PFSK-1 (cell line): ENCODE measurements around the gene ACOT7.

Experiments
- FOXP2 ChIP-seq: optimal IDR thresholded peaks from 2 replicates; pipeline ENCODE3; 2011; ENCODE audit warnings: borderline replicate concordance, control low read depth, inconsistent platforms; ENCODE audit not compliant: insufficient read depth; ENCODE audit errors: extremely low read length, extremely low read depth
- POLR2AphosphoS5 ChIP-seq: IDR thresholded peaks from 2 replicates; pipeline ENCODE4 v1.6.1; 2012; ENCODE audit warnings: low read depth, mild to moderate bottlenecking, control low read depth, low read length, moderate library complexity
- REST ChIP-seq, 2 experiments: IDR thresholded peaks; 2 replicates each; pipeline versions ENCODE4 v1.6.1 to v1.8.0; 2011 to 2012; ENCODE audit warnings: low read depth in 2 of 2, low read length in 2 of 2, control low read depth in 1 of 2, inconsistent platforms in 1 of 2, mild to moderate bottlenecking in 1 of 2, moderate library complexity in 1 of 2; ENCODE audit not compliant: insufficient read depth in 1 of 2
- SIN3A ChIP-seq: IDR thresholded peaks from 2 replicates; pipeline ENCODE4 v1.6.1; 2012; ENCODE audit warnings: mild to moderate bottlenecking, low read length, moderate library complexity, borderline replicate concordance; ENCODE audit not compliant: insufficient read depth
- TAF1 ChIP-seq: IDR thresholded peaks from 2 replicates; pipeline ENCODE4 v1.6.1; 2012; ENCODE audit warnings: low read length, control low read depth, borderline replicate concordance; ENCODE audit not compliant: insufficient read depth

Gene ACOT7

GRCh38 chr1:6331543-6332273 lies 61.9 kb downstream of the ACOT7 start:
- no peak for TF ChIP-seq TAF1
- no peak for TF ChIP-seq REST (IDR thresholded peaks at IDR 0.05; ENCODE audit: insufficient read depth in 1 of 2, low read depth in 2 of 2, low read length in 2 of 2)
- TF ChIP-seq FOXP2 = no peak
- TF ChIP-seq POLR2AphosphoS5 = no peak
- no peak for TF ChIP-seq SIN3A

GRCh38 chr1:6330410-6330911 lies 63.1 kb downstream of the ACOT7 start:
- no peak for TF ChIP-seq SIN3A
- TF ChIP-seq FOXP2 = no peak
- TF ChIP-seq TAF1 = no peak
- TF ChIP-seq POLR2AphosphoS5 = no peak
- TF ChIP-seq REST (IDR thresholded peaks at IDR 0.05; ENCODE audit: insufficient read depth in 1 of 2, low read depth in 2 of 2, low read length in 2 of 2) = no peak

GRCh38 chr1:6329851-6330250 lies 63.7 kb downstream of the ACOT7 start:
- no peak for TF ChIP-seq SIN3A
- no peak for TF ChIP-seq FOXP2
- TF ChIP-seq POLR2AphosphoS5 = no peak
- TF ChIP-seq REST (IDR thresholded peaks at IDR 0.05; ENCODE audit: insufficient read depth in 1 of 2, low read depth in 2 of 2, low read length in 2 of 2) = no peak
- no peak for TF ChIP-seq TAF1

GRCh38 chr1:6329396-6329795 lies 64.2 kb downstream of the ACOT7 start:
- no peak for TF ChIP-seq FOXP2
- no peak for TF ChIP-seq REST (IDR thresholded peaks at IDR 0.05; ENCODE audit: insufficient read depth in 1 of 2, low read depth in 2 of 2, low read length in 2 of 2)
